GM10847 (cell line): ENCODE results near the gene SEMA6D.

ENCODE experiments used
- POLR2A ChIP-seq: IDR thresholded peaks from 2 replicates; pipeline ENCODE4 v1.6.1; 2011; ENCODE audit not compliant: insufficient read length; ENCODE audit errors: extremely low read depth

The SEMA6D gene

GRCh38 chr15:47708161-47708980 lies 8.9 kb upstream of the SEMA6D start:
- no peak for TF ChIP-seq POLR2A

- no peak for TF ChIP-seq POLR2A
Measured at GRCh38 chr15:47711655-47712054, 5.7 kb upstream of the SEMA6D start.

GRCh38 chr15:47715402-47715801 lies 1.9 kb upstream of the SEMA6D start:
- TF ChIP-seq POLR2A, result no peak

- no peak for TF ChIP-seq POLR2A
Measured at GRCh38 chr15:47715856-47716445, 1.4 kb upstream of the SEMA6D start.

GRCh38 chr15:47716516-47716915 lies 789 bp upstream of the SEMA6D start:
- TF ChIP-seq POLR2A, result no peak

- TF ChIP-seq POLR2A, result no peak
Measured at GRCh38 chr15:47718497-47719437, 1.5 kb downstream of the SEMA6D start.

GRCh38 chr15:47719730-47720129 lies 2.4 kb downstream of the SEMA6D start:
- no peak for TF ChIP-seq POLR2A

- TF ChIP-seq POLR2A, result no peak
Measured at GRCh38 chr15:47720555-47720954, 3.2 kb downstream of the SEMA6D start.

- no peak for TF ChIP-seq POLR2A
Measured at GRCh38 chr15:47721676-47722075, 4.4 kb downstream of the SEMA6D start.

GRCh38 chr15:47724346-47724745 lies 7.0 kb downstream of the SEMA6D start:
- no peak for TF ChIP-seq POLR2A

GRCh38 chr15:47725051-47725450 lies 7.7 kb downstream of the SEMA6D start:
- TF ChIP-seq POLR2A, result no peak

GRCh38 chr15:47725906-47726305 lies 8.6 kb downstream of the SEMA6D start:
- TF ChIP-seq POLR2A, result no peak

- TF ChIP-seq POLR2A, result no peak
Measured at GRCh38 chr15:47726399-47726823, 9.1 kb downstream of the SEMA6D start.

- TF ChIP-seq POLR2A, result no peak
Measured at GRCh38 chr15:47727137-47727536, 9.8 kb downstream of the SEMA6D start.

GRCh38 chr15:47727676-47728075 lies 10.4 kb downstream of the SEMA6D start:
- no peak for TF ChIP-seq POLR2A

- TF ChIP-seq POLR2A, result no peak
Measured at GRCh38 chr15:47728426-47728825, 11.1 kb downstream of the SEMA6D start.

- no peak for TF ChIP-seq POLR2A
Measured at GRCh38 chr15:47728886-47729285, 11.6 kb downstream of the SEMA6D start.
